HUES6 (cell line): ENCODE data around the gene CCDC88A.

Experiments
- H3K27ac ChIP-seq: 2 replicates; pipeline ENCODE4 v1.7.0; 2013; ENCODE audit warnings: low read depth, mild to moderate bottlenecking, low read length, inconsistent platforms
- H3K27me3 ChIP-seq: 2 replicates; pipeline ENCODE4 v1.6.1; 2013; ENCODE audit warnings: low read length; ENCODE audit not compliant: control insufficient read depth, insufficient read depth
- H3K36me3 ChIP-seq: 2 replicates; pipeline ENCODE4 v1.6.1; 2013; ENCODE audit warnings: low read length; ENCODE audit not compliant: control insufficient read depth, insufficient read depth
- H3K4me1 ChIP-seq: 2 replicates; pipeline ENCODE4 v1.6.1; 2013; ENCODE audit warnings: low read length; ENCODE audit not compliant: control insufficient read depth, insufficient read depth
- H3K4me3 ChIP-seq: 2 replicates; pipeline ENCODE4 v1.5.1; 2013; ENCODE audit warnings: low read depth, low read length
- H3K9ac ChIP-seq: one replicate; pipeline ENCODE4 v1.6.1; 2013; ENCODE audit warnings: mild to moderate bottlenecking, low read length
- H3K9me3 ChIP-seq: 2 replicates; pipeline ENCODE4 v1.6.1; 2013; ENCODE audit warnings: low read depth, low read length; ENCODE audit not compliant: control insufficient read depth, insufficient read depth

Gene CCDC88A

GRCh38 chr2:55345064-55345463 is 74.6 kb downstream of the CCDC88A start:
- Histone ChIP-seq H3K9me3 (no peaks in the 10 kb centered on the region), H3K4me1 (no peaks in the 10 kb centered on the region), H3K9ac (no peak overlapping the region), H3K4me3 (no peak overlapping the region), H3K36me3 (peaks cover 64% of the 10 kb centered on the region), H3K27me3 (no peaks in the 10 kb centered on the region), H3K27ac (no peak overlapping the region)

GRCh38 chr2:55338268-55338667 is 81.4 kb downstream of the CCDC88A start:
- Histone ChIP-seq H3K27me3 (no peaks in the 10 kb centered on the region), H3K9me3 (no peaks in the 10 kb centered on the region), H3K9ac (no peak overlapping the region), H3K27ac (no peak overlapping the region), H3K4me1 (no peaks in the 10 kb centered on the region), H3K36me3 (peaks cover 39% of the 10 kb centered on the region), H3K4me3 (no peak overlapping the region)

- H3K9me3 ChIP-seq = no peaks in the 10 kb centered on the region
- peaks cover 46% of the 10 kb centered on the region for H3K36me3 ChIP-seq
- no peak overlapping the region for H3K4me3 ChIP-seq
- no peaks in the 10 kb centered on the region for H3K4me1 ChIP-seq
- H3K9ac ChIP-seq = no peak overlapping the region
- no peaks in the 10 kb centered on the region for H3K27me3 ChIP-seq
- no peak overlapping the region for H3K27ac ChIP-seq
Observed at GRCh38 chr2:55334728-55335127, 84.9 kb downstream of the CCDC88A start.

- no peak overlapping the region for H3K4me3 ChIP-seq
- no peaks in the 10 kb centered on the region for H3K27me3 ChIP-seq
- peaks cover 55% of the 10 kb centered on the region for H3K36me3 ChIP-seq
- H3K27ac ChIP-seq = no peak overlapping the region
- no peak overlapping the region for H3K9ac ChIP-seq
- no peaks in the 10 kb centered on the region for H3K4me1 ChIP-seq
- H3K9me3 ChIP-seq = no peaks in the 10 kb centered on the region
Observed at GRCh38 chr2:55330541-55331297, 88.9 kb downstream of the CCDC88A start.

GRCh38 chr2:55327470-55328230 is 92.0 kb downstream of the CCDC88A start:
- Histone ChIP-seq H3K27me3 (no peaks in the 10 kb centered on the region), H3K36me3 (peaks cover 35% of the 10 kb centered on the region), H3K9ac (no peak overlapping the region)

GRCh38 chr2:55314985-55315384 is 104.7 kb downstream of the CCDC88A start:
- H3K27me3 ChIP-seq = no peaks in the 10 kb centered on the region
- no peak overlapping the region for H3K4me3 ChIP-seq
- H3K27ac ChIP-seq = no peak overlapping the region
- H3K9ac ChIP-seq = no peak overlapping the region
- peaks cover 81% of the 10 kb centered on the region for H3K36me3 ChIP-seq
- H3K9me3 ChIP-seq = no peaks in the 10 kb centered on the region
- no peaks in the 10 kb centered on the region; the same call in 1 of the 2 replicates for H3K4me1 ChIP-seq

More at GRCh38 chr2:55327470-55328230, 92.0 kb downstream of the CCDC88A start:
- no peaks in the 10 kb centered on the region for H3K4me1 ChIP-seq
- H3K27ac ChIP-seq = no peak overlapping the region
- no peaks in the 10 kb centered on the region for H3K9me3 ChIP-seq
- no peak overlapping the region for H3K4me3 ChIP-seq

- Histone ChIP-seq H3K9me3 (no peaks in the 10 kb centered on the region), H3K36me3 (peaks cover 87% of the 10 kb centered on the region), H3K4me1 (no peaks in the 10 kb centered on the region; the same call in 1 of the 2 replicates), H3K27ac (no peak overlapping the region), H3K4me3 (no peak overlapping the region), H3K9ac (no peak overlapping the region), H3K27me3 (no peaks in the 10 kb centered on the region)
Observed at GRCh38 chr2:55311444-55311870, 108.2 kb downstream of the CCDC88A start.

- Histone ChIP-seq H3K4me1 (no peaks in the 10 kb centered on the region; the same call in 1 of the 2 replicates), H3K4me3 (no peak overlapping the region), H3K36me3 (peaks cover 80% of the 10 kb centered on the region), H3K9ac (no peak overlapping the region), H3K9me3 (no peaks in the 10 kb centered on the region), H3K27me3 (no peaks in the 10 kb centered on the region), H3K27ac (no peak overlapping the region)
Observed at GRCh38 chr2:55309446-55309845, 110.2 kb downstream of the CCDC88A start.

- H3K36me3 ChIP-seq = peaks cover 56% of the 10 kb centered on the region
- no peaks in the 10 kb centered on the region for H3K9me3 ChIP-seq
- H3K27ac ChIP-seq = no peak overlapping the region
- H3K4me1 ChIP-seq = no peaks in the 10 kb centered on the region
- H3K27me3 ChIP-seq = no peaks in the 10 kb centered on the region
- no peak overlapping the region for H3K9ac ChIP-seq
- no peak overlapping the region for H3K4me3 ChIP-seq
Observed at GRCh38 chr2:55302241-55302640, 117.4 kb downstream of the CCDC88A start.

- Histone ChIP-seq H3K9me3 (no peaks in the 10 kb centered on the region), H3K27me3 (no peaks in the 10 kb centered on the region), H3K27ac (no peak overlapping the region), H3K36me3 (peaks cover 52% of the 10 kb centered on the region), H3K4me3 (no peak overlapping the region), H3K9ac (no peak overlapping the region), H3K4me1 (no peaks in the 10 kb centered on the region)
Observed at GRCh38 chr2:55301277-55301676, 118.4 kb downstream of the CCDC88A start.

- Histone ChIP-seq H3K27ac (no peak overlapping the region), H3K4me3 (no peak overlapping the region), H3K36me3 (peaks cover 56% of the 10 kb centered on the region), H3K9me3 (no peaks in the 10 kb centered on the region), H3K4me1 (no peaks in the 10 kb centered on the region), H3K9ac (no peak overlapping the region), H3K27me3 (no peaks in the 10 kb centered on the region)
Observed at GRCh38 chr2:55296393-55296792, 123.3 kb downstream of the CCDC88A start.
